Loucy (cell line): ENCODE measurements around the gene RALGPS1.

Experiments used
- H2AFZ ChIP-seq: fragments of 200-600 bp; sonication (generic); 2 replicates; pipeline ENCODE4 v1.6.0; 2016; ENCODE audit warnings: antibody characterized with exemption, mild to moderate bottlenecking, low read length, moderate library complexity
- H3F3A ChIP-seq: fragments of 200-600 bp; 2 replicates; pipeline ENCODE4 v1.6.0; 2016; ENCODE audit warnings: antibody characterized with exemption, low read depth, mild to moderate bottlenecking
- H3K27me3 ChIP-seq: fragments of 200-600 bp; sonication (generic); 2 replicates; pipeline ENCODE4 v1.6.1; 2014; ENCODE audit warnings: low read length, mild to moderate bottlenecking; ENCODE audit not compliant: insufficient read depth, poor library complexity, severe bottlenecking
- H3K36me3 ChIP-seq: fragments of 200-600 bp; sonication (generic); 2 replicates; pipeline ENCODE4 v1.6.1; 2016; ENCODE audit warnings: low read length; ENCODE audit not compliant: insufficient read depth
- H3K4me1 ChIP-seq: fragments of 200-600 bp; sonication (generic); 2 replicates; pipeline ENCODE4 v1.5.1; 2014; ENCODE audit warnings: low read length, mild to moderate bottlenecking; ENCODE audit not compliant: insufficient read depth, poor library complexity, severe bottlenecking
- H3K4me2 ChIP-seq: fragments of 200-600 bp; sonication (generic); 2 replicates; pipeline ENCODE4 v1.6.0; 2014; ENCODE audit warnings: antibody characterized with exemption, low read length, low read depth, mild to moderate bottlenecking; ENCODE audit not compliant: poor library complexity, severe bottlenecking
- H3K4me3 ChIP-seq: fragments of 200-600 bp; sonication (generic); 2 replicates; pipeline ENCODE4 v1.5.1; 2014; ENCODE audit warnings: low read length, mild to moderate bottlenecking, mixed read lengths; ENCODE audit not compliant: poor library complexity, severe bottlenecking
- H3K79me2 ChIP-seq: fragments of 200-600 bp; sonication (generic); 2 replicates; pipeline ENCODE4 v1.6.1; 2014; ENCODE audit warnings: low read length; ENCODE audit not compliant: insufficient read depth
- H3K9ac ChIP-seq: fragments of 200-600 bp; sonication (generic); 2 replicates; pipeline ENCODE4 v1.6.0; 2014; ENCODE audit warnings: mild to moderate bottlenecking, low read depth, low read length, moderate library complexity; ENCODE audit not compliant: poor library complexity, severe bottlenecking
- H3K9me2 ChIP-seq: fragments of 200-600 bp; sonication (generic); replicated peaks from 2 replicates; pipeline ENCODE4 v1.6.1; 2016; ENCODE audit warnings: low read depth, low read length, mixed read lengths
- H3K9me3 ChIP-seq: fragments of 200-600 bp; sonication (generic); 2 replicates; pipeline ENCODE4 v1.6.1; 2014; ENCODE audit warnings: mild to moderate bottlenecking, antibody characterized with exemption, low read length, low read depth; ENCODE audit not compliant: insufficient read depth
- H4K20me1 ChIP-seq: fragments of 200-600 bp; sonication (generic); 2 replicates; pipeline ENCODE4 v1.6.0; 2014; ENCODE audit warnings: antibody characterized with exemption, low read length, mild to moderate bottlenecking; ENCODE audit not compliant: insufficient read depth, poor library complexity, severe bottlenecking
- CTCF ChIP-seq: fragments of 200-600 bp; sonication (generic); conservative IDR thresholded peaks from 2 replicates; pipeline ENCODE4 v1.5.1; 2014; ENCODE audit warnings: mild to moderate bottlenecking, antibody characterized with exemption, low read length
- EZH2phosphoT487 ChIP-seq: fragments of 200-600 bp; IDR thresholded peaks from 2 replicates; pipeline ENCODE4 v1.6.1; 2018; ENCODE audit warnings: antibody characterized with exemption, mild to moderate bottlenecking, moderate library complexity, borderline replicate concordance

Gene RALGPS1

GRCh38 chr9:127208416-127208815 is 293.8 kb downstream of the RALGPS1 start:
- Histone ChIP-seq H3K9ac (no peak overlapping the region), H3K79me2 (no peaks in the 10 kb centered on the region), H3F3A (no peaks in the 10 kb centered on the region), H3K36me3 (no peaks in the 10 kb centered on the region), H3K4me1 (no peaks in the 10 kb centered on the region), H4K20me1 (no peaks in the 10 kb centered on the region), H3K4me2 (no peak overlapping the region), H3K9me3 (no peaks in the 10 kb centered on the region), H3K9me2 (no peaks in the 10 kb centered on the region), H2AFZ (no peak overlapping the region), H3K4me3 (no peak overlapping the region), H3K27me3 (no peaks in the 10 kb centered on the region)
- no peak for TF ChIP-seq CTCF
- TF ChIP-seq EZH2phosphoT487, result no peak

GRCh38 chr9:127209220-127209619 is 294.6 kb downstream of the RALGPS1 start:
- Histone ChIP-seq H3K4me2 (no peak overlapping the region), H3F3A (no peaks in the 10 kb centered on the region), H3K4me1 (no peaks in the 10 kb centered on the region), H3K9ac (no peak overlapping the region), H3K9me2 (no peaks in the 10 kb centered on the region), H4K20me1 (no peaks in the 10 kb centered on the region), H3K79me2 (no peaks in the 10 kb centered on the region), H2AFZ (no peak overlapping the region), H3K4me3 (no peak overlapping the region), H3K9me3 (no peaks in the 10 kb centered on the region), H3K36me3 (no peaks in the 10 kb centered on the region), H3K27me3 (no peaks in the 10 kb centered on the region)
- TF ChIP-seq EZH2phosphoT487, result no peak
- no peak for TF ChIP-seq CTCF

GRCh38 chr9:127209948-127210640 is 295.5 kb downstream of the RALGPS1 start:
- no peaks in the 10 kb centered on the region for H3K79me2 ChIP-seq
- H3K9me3 ChIP-seq, result no peaks in the 10 kb centered on the region
- no peaks in the 10 kb centered on the region for H3F3A ChIP-seq
- H3K4me1 ChIP-seq, result no peaks in the 10 kb centered on the region
- no peak overlapping the region for H2AFZ ChIP-seq
- H3K4me2 ChIP-seq, result no peak overlapping the region
- no peak overlapping the region for H3K9ac ChIP-seq
- no peak for TF ChIP-seq EZH2phosphoT487
- no peak for TF ChIP-seq CTCF
- no peaks in the 10 kb centered on the region for H3K9me2 ChIP-seq
- no peaks in the 10 kb centered on the region for H4K20me1 ChIP-seq
- no peaks in the 10 kb centered on the region for H3K27me3 ChIP-seq
- H3K4me3 ChIP-seq, result no peak overlapping the region
- H3K36me3 ChIP-seq, result no peaks in the 10 kb centered on the region
